Activated CD8-positive, alpha-beta T cell treated with anti-CD3 and anti-CD28 coated beads for 36 hours (primary cell): Measurements from ENCODE around the gene GABRG2. TPM values are rescaled to one million over a fixed set of nuclear protein-coding genes. Genes with fewer than 3 reads are reported as not detected.

Experiments used
- ATAC-seq: fragments of 200-7000 bp; cut with Tn5 transposase; one replicate; pipeline ENCODE4 v1.10.0; 2021; ENCODE audit warnings: mild to moderate bottlenecking, moderate library complexity
- CTCF ChIA-PET: fragments of 350-600 bp; sonication (Branson Sonifier 250); formaldehyde crosslinking; loops from one replicate; lab custom pipeline; 2021; ENCODE audit warnings: antibody characterized with exemption; lab: Charles Lee
- POLR2A ChIA-PET: fragments of 350-600 bp; sonication (Branson Sonifier 250); formaldehyde crosslinking; loops from one replicate; lab custom pipeline; 2021; ENCODE audit warnings: antibody characterized with exemption; lab: Charles Lee
- DNase-seq: peaks from one replicate; pipeline ENCODE4 v3.0.0-alpha.2; 2020
- H3K27ac Mint-ChIP-seq: one replicate; pipeline ENCODE4 v1.8.0; 2021; ENCODE audit warnings: mild to moderate bottlenecking, mixed read lengths
- H3K27me3 Mint-ChIP-seq: one replicate; pipeline ENCODE4 v1.8.0; 2021; ENCODE audit warnings: mixed read lengths
- H3K36me3 Mint-ChIP-seq: one replicate; pipeline ENCODE4 v1.8.0; 2021; ENCODE audit warnings: low read depth, mixed read lengths
- H3K4me1 Mint-ChIP-seq: one replicate; pipeline ENCODE4 v1.8.0; 2021; ENCODE audit warnings: low read depth, mixed read lengths
- H3K4me3 Mint-ChIP-seq: one replicate; pipeline ENCODE4 v1.8.0; 2021; ENCODE audit warnings: mild to moderate bottlenecking, moderate library complexity, mixed read lengths
- H3K9me3 Mint-ChIP-seq: one replicate; pipeline ENCODE4 v1.8.0; 2021; ENCODE audit warnings: mixed read lengths
- CTCF ChIP-seq: fragments of 200-600 bp; IDR thresholded peaks from one replicate; pipeline ENCODE4 v1.8.0; 2022; ENCODE audit warnings: antibody characterized with exemption, mild to moderate bottlenecking
- intact Hi-C: fragments of 100-400 bp; cut with micrococcal nuclease; formaldehyde crosslinking; loops from one replicate; pipeline ENCODE4 v1.10.0; 2022
- total RNA-seq, 2 experiments: library from RNA; stranded (reverse); gene quantifications; one replicate each; pipeline ENCODE4 v1.2.3, GENCODE V29; 2021

Gene GABRG2
- total RNA-seq, 2 experiments from 2014 or later, result not detected

DNA sequence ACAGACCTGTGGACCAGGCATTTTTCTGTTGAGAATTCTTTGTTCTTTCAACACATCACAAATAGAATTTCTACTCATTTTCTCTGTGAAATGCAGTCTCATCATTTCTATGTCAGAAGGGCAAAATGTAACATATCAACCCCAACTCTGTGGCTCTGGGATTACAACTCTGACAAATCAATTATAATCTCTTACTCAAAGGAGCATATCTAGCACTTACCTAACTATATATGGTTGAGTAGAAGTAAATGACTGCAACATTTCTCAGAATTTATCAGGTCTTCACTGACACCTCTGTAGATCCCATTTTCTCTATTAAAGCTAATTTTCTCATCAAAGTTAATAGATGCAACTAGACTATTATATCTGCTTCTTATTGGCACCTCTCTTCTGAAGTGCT is 64.8 kb downstream of the GABRG2 start:
- no peak for ATAC-seq
- TF ChIP-seq CTCF, result no peak
- H3K4me3 Mint-ChIP-seq, result no peak overlapping the region
- H3K36me3 Mint-ChIP-seq, result no peaks in the 10 kb centered on the region
- no peak for DNase-seq
- ChIA-PET CTCF (no interaction called here), POLR2A (no interaction called here)
- no peaks in the 10 kb centered on the region for H3K4me1 Mint-ChIP-seq
- no peak overlapping the region for H3K27ac Mint-ChIP-seq
- intact Hi-C loops, result no loop called here
- H3K27me3 Mint-ChIP-seq, result no peaks in the 10 kb centered on the region
- H3K9me3 Mint-ChIP-seq, result no peaks in the 10 kb centered on the region

- CTCF ChIA-PET, result no interaction called here
Observed at GRCh38 chr5:162139190-162139589, 71.6 kb downstream of the GABRG2 start.

DNA sequence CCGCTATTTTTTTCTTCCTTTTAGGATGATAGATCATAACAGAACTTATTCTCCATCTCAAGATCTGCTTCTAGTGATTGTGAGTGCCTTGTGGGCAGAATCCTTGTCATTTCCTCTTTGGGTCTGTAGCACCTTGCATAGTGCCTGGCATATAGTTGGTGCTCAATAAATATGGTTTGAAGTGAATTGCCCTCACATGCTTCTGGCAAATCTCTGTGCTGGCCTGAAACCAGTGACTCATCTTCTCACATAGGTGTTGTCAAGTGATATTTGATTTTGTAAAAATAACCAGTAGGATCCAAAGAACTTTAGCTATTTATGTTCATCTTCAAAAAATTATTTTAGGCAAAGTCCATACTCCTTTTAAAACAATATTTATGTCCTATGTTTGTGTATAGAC is 86.7 kb downstream of the GABRG2 start:
- Mint-ChIP-seq H3K36me3 (no peaks in the 10 kb centered on the region), H3K4me3 (no peak overlapping the region), H3K4me1 (no peaks in the 10 kb centered on the region), H3K27ac (no peak overlapping the region), H3K9me3 (peaks cover 3% of the 10 kb centered on the region), H3K27me3 (no peaks in the 10 kb centered on the region)
- ChIA-PET POLR2A (no interaction called here), CTCF (no interaction called here)
- DNase-seq (no peak), ATAC-seq (no peak)
- TF ChIP-seq CTCF, result no peak
- intact Hi-C loops, result no loop called here

More at GRCh38 chr5:162139190-162139589, 71.6 kb downstream of the GABRG2 start:
- H3K36me3 Mint-ChIP-seq, result no peaks in the 10 kb centered on the region
- POLR2A ChIA-PET, result no interaction called here
- no peak overlapping the region for H3K4me3 Mint-ChIP-seq
- DNase-seq (no peak), ATAC-seq (no peak)
- intact Hi-C loops, result no loop called here
- no peak for TF ChIP-seq CTCF
- no peaks in the 10 kb centered on the region for H3K27me3 Mint-ChIP-seq
- no peak overlapping the region for H3K27ac Mint-ChIP-seq
- H3K4me1 Mint-ChIP-seq, result no peaks in the 10 kb centered on the region
- H3K9me3 Mint-ChIP-seq, result no peaks in the 10 kb centered on the region

- DNase-seq (no peak), ATAC-seq (no peak)
- Mint-ChIP-seq H3K4me3 (no peak overlapping the region), H3K4me1 (no peaks in the 10 kb centered on the region), H3K27ac (no peak overlapping the region), H3K9me3 (peaks cover 1% of the 10 kb centered on the region), H3K27me3 (no peaks in the 10 kb centered on the region), H3K36me3 (no peaks in the 10 kb centered on the region)
- intact Hi-C loops, result no loop called here
- no peak for TF ChIP-seq CTCF
- ChIA-PET POLR2A (no interaction called here), CTCF (no interaction called here)
Observed at GRCh38 chr5:162160401-162160800, 92.8 kb downstream of the GABRG2 start.

DNA sequence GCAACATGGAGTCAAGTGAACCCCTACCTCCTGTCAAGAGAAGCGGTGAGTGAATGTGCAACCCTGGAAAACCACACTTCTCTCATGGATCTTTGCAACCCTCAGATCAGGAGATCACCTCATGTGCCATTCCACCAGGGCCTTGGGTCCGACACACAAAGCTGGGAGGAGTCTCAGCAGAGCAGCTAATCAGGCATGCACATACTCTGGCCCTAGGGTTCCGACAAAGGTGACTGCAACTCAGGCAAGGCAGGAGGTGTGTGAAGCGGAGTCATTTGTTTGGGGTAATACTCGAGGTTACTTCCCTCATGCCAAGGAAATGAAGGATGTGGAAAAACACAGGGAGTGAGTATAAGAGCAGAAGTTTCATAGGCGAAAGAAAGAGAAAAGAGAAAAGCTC is 96.1 kb downstream of the GABRG2 start:
- Mint-ChIP-seq H3K4me1 (no peaks in the 10 kb centered on the region), H3K9me3 (peaks cover 9% of the 10 kb centered on the region), H3K27me3 (no peaks in the 10 kb centered on the region), H3K27ac (no peak overlapping the region), H3K36me3 (no peaks in the 10 kb centered on the region), H3K4me3 (no peak overlapping the region)
- DNase-seq (no peak), ATAC-seq (no peak)
- POLR2A ChIA-PET, result no interaction called here
- intact Hi-C loops, result no loop called here
- CTCF ChIA-PET, result no interaction called here
- TF ChIP-seq CTCF, result no peak
